ENCODE data around the gene NGFR.

DNA sequence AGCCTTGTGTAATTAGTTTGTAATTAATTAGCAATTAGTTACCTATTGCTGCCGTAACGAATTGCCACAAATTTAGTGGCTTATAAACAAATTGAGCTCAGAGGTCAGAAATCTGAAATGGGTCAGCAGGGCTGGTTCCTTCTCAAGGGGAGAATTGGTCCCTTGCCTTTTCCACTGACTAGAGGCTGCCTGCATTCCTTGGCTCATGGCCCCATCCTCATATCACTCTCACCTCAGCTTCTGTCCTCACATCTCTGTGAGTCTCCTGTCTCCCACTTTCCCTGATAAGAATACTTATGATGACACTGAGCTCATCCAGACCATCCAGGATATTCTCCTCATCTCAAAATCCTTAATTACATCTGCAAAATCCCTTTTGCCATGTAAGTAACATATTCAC lies 31.0 kb upstream of the NGFR start:
- TF ChIP-seq, protein P1, sequence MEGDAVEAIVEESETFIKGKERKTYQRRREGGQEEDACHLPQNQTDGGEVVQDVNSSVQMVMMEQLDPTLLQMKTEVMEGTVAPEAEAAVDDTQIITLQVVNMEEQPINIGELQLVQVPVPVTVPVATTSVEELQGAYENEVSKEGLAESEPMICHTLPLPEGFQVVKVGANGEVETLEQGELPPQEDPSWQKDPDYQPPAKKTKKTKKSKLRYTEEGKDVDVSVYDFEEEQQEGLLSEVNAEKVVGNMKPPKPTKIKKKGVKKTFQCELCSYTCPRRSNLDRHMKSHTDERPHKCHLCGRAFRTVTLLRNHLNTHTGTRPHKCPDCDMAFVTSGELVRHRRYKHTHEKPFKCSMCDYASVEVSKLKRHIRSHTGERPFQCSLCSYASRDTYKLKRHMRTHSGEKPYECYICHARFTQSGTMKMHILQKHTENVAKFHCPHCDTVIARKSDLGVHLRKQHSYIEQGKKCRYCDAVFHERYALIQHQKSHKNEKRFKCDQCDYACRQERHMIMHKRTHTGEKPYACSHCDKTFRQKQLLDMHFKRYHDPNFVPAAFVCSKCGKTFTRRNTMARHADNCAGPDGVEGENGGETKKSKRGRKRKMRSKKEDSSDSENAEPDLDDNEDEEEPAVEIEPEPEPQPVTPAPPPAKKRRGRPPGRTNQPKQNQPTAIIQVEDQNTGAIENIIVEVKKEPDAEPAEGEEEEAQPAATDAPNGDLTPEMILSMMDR (IDR thresholded peaks at IDR 0.05): no peak
- no peak for TF ChIP-seq POLR2A (IDR thresholded peaks at IDR 0.05)
